OCI-LY3 (cell line): ENCODE results near the gene CHCHD4.
"Not testable (repeated sequence)": the region's sequence is repeated elsewhere in the genome, so short reads cannot be mapped to it uniquely, and the experiment has no call there.

Source experiments
- H2AFZ ChIP-seq: fragments of 200-600, 300-600 bp; shearing (Covaris generic); 2 replicates; pipeline ENCODE4 v1.6.0; 2014; ENCODE audit warnings: antibody characterized with exemption, low read depth, low read length
- H3K27ac ChIP-seq: fragments of 200-600, 300-600 bp; sonication (generic); 2 replicates; pipeline ENCODE4 v1.5.1; 2014; ENCODE audit warnings: mild to moderate bottlenecking, low read length, moderate library complexity, mixed read lengths
- H3K27me3 ChIP-seq: fragments of 200-600, 300-600 bp; sonication (generic); 2 replicates; pipeline ENCODE4 v1.6.1; 2014; ENCODE audit warnings: low read depth, low read length, mixed read lengths
- H3K36me3 ChIP-seq: fragments of 200-600, 300-600 bp; sonication (generic); replicated peaks from 2 replicates; pipeline ENCODE3; 2014; ENCODE audit warnings: low read depth, low read length, mixed read lengths
- H3K4me1 ChIP-seq: fragments of 300-600, 200-600 bp; sonication (generic); 2 replicates; pipeline ENCODE4 v1.6.1; 2014; ENCODE audit warnings: low read length, mixed read lengths
- H3K4me2 ChIP-seq: fragments of 200-600, 300-600 bp; sonication (generic); 2 replicates; pipeline ENCODE4 v1.6.1; 2014; ENCODE audit warnings: low read length, mixed read lengths
- H3K4me3 ChIP-seq: fragments of 300-600, 200-600 bp; sonication (generic); 2 replicates; pipeline ENCODE4 v1.5.1; 2014; ENCODE audit warnings: antibody characterized with exemption, mild to moderate bottlenecking, low read length, moderate library complexity
- H3K79me2 ChIP-seq: fragments of 300-600, 200-600 bp; shearing (Covaris generic); 2 replicates; pipeline ENCODE4 v1.6.1; 2014; ENCODE audit warnings: mild to moderate bottlenecking, low read length, mixed read lengths
- H3K9ac ChIP-seq: fragments of 300-600, 200-600 bp; shearing (Covaris generic); 2 replicates; pipeline ENCODE4 v1.6.0; 2014; ENCODE audit warnings: mild to moderate bottlenecking, low read length, moderate library complexity
- H3K9me3 ChIP-seq: fragments of 200-600, 300-600 bp; shearing (Covaris generic); 2 replicates; pipeline ENCODE4 v1.6.1; 2014; ENCODE audit warnings: low read length, mixed read lengths; ENCODE audit not compliant: insufficient read depth
- H4K20me1 ChIP-seq: fragments of 200-600, 300-600 bp; sonication (generic); 2 replicates; pipeline ENCODE4 v1.6.1; 2016; ENCODE audit warnings: low read length, mixed read lengths; ENCODE audit not compliant: insufficient read depth
- EZH2phosphoT487 ChIP-seq: fragments of 200-600 bp; shearing (Covaris generic); IDR thresholded peaks from 2 replicates; pipeline ENCODE4 v1.6.1; 2018; ENCODE audit warnings: antibody characterized with exemption, mixed run types, low read depth
- TF ChIP-seq, protein P1 (sequence below): fragments of 200-600, 300-600 bp; sonication (generic); IDR thresholded peaks from 2 replicates; pipeline ENCODE4 v1.5.1; 2014; ENCODE audit warnings: antibody characterized with exemption, low read length, low read depth

Gene CHCHD4

DNA sequence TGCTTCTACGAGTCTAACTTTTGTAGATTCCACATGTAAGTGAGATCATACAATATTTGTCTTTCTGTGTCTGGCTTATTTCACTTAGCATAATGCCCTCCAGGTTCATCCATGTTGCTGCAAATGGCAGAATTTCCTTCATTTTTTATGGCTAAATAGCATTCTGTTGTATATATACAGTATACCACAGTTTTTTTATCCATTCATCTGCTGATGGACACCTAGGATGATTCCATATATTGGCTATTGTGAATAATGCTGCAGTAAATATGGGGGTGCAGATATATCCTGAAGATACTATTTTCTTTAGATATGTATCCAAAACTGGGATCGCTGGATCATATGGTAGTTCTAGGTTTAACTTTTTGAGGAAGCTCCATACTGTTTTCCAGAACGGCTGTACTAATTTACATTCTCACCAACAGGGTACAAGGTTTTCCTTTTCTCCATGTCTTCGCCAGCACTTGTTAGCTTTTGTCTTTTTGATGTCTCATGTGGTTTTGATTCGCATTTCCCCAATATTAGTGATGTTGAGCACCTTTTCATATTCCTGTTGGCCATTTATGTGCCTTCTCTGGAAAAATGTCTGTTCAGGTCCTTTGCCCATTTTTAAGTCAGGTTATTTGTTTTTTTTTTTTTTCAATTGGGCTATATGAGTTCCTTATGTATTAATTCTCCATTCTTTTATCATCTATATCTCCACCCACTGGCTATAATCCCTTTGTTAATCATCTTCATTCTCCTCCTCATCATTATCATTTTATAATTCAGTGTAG is 26.9 kb downstream of the CHCHD4 start:
- no peak overlapping the region for H2AFZ ChIP-seq
- no peaks in the 10 kb centered on the region for H3K36me3 ChIP-seq
- no peak overlapping the region for H3K9ac ChIP-seq
- H3K27me3 ChIP-seq: no peaks in the 10 kb centered on the region
- no peaks in the 10 kb centered on the region for H3K79me2 ChIP-seq
- no peaks in the 10 kb centered on the region for H3K4me1 ChIP-seq
- H3K9me3 ChIP-seq: peaks cover 7% of the 10 kb centered on the region; the same call in 1 of the 2 replicates
- no peaks in the 10 kb centered on the region for H4K20me1 ChIP-seq
- no peak for TF ChIP-seq EZH2phosphoT487
- TF ChIP-seq, protein P1, sequence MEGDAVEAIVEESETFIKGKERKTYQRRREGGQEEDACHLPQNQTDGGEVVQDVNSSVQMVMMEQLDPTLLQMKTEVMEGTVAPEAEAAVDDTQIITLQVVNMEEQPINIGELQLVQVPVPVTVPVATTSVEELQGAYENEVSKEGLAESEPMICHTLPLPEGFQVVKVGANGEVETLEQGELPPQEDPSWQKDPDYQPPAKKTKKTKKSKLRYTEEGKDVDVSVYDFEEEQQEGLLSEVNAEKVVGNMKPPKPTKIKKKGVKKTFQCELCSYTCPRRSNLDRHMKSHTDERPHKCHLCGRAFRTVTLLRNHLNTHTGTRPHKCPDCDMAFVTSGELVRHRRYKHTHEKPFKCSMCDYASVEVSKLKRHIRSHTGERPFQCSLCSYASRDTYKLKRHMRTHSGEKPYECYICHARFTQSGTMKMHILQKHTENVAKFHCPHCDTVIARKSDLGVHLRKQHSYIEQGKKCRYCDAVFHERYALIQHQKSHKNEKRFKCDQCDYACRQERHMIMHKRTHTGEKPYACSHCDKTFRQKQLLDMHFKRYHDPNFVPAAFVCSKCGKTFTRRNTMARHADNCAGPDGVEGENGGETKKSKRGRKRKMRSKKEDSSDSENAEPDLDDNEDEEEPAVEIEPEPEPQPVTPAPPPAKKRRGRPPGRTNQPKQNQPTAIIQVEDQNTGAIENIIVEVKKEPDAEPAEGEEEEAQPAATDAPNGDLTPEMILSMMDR: no peak
- no peak overlapping the region for H3K27ac ChIP-seq
- no peak overlapping the region for H3K4me3 ChIP-seq
- no peak overlapping the region for H3K4me2 ChIP-seq

GRCh38 chr3:14096742-14097141 is 27.9 kb downstream of the CHCHD4 start:
- H3K4me3 ChIP-seq: no peak overlapping the region
- H3K27ac ChIP-seq: no peak overlapping the region
- no peaks in the 10 kb centered on the region for H4K20me1 ChIP-seq
- H3K36me3 ChIP-seq: no peaks in the 10 kb centered on the region
- H3K4me1 ChIP-seq: no peaks in the 10 kb centered on the region
- H3K27me3 ChIP-seq: no peaks in the 10 kb centered on the region
- no peak overlapping the region for H3K4me2 ChIP-seq
- peaks cover 7% of the 10 kb centered on the region; the same call in 1 of the 2 replicates for H3K9me3 ChIP-seq
- TF ChIP-seq, protein P1: no peak
- H2AFZ ChIP-seq: no peak overlapping the region
- no peak overlapping the region for H3K9ac ChIP-seq
- H3K79me2 ChIP-seq: no peaks in the 10 kb centered on the region

- Histone ChIP-seq H3K79me2 (no peaks in the 10 kb centered on the region), H3K27ac (no peak overlapping the region), H3K36me3 (no peaks in the 10 kb centered on the region), H4K20me1 (no peaks in the 10 kb centered on the region), H3K4me2 (no peak overlapping the region), H2AFZ (no peak overlapping the region), H3K9ac (no peak overlapping the region), H3K27me3 (no peaks in the 10 kb centered on the region), H3K4me1 (no peaks in the 10 kb centered on the region), H3K4me3 (no peak overlapping the region), H3K9me3 (peaks cover 8% of the 10 kb centered on the region; the same call in 1 of the 2 replicates)
- TF ChIP-seq, protein P1: no peak
- TF ChIP-seq EZH2phosphoT487: no peak
Observed at GRCh38 chr3:14093831-14094230, 30.8 kb downstream of the CHCHD4 start.

DNA sequence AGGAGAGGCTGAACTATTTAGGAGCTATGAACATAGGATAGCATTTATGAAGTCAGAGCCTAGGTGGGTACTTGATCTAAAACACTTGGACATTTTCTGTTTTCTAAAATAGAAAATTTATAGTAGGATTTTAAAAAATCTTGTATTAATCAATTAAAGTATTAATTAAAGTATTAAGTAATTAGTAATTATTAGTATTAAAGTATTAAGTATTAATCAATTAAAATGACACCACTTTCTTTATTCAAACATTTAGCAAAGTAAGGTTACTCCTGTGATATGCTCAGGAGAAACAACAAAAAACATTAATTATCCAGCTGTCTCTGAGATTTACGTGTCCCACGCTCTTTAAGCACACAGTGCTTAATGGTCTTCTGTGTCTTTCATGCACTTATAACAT is 32.2 kb downstream of the CHCHD4 start:
- no peaks in the 10 kb centered on the region for H3K79me2 ChIP-seq
- no peaks in the 10 kb centered on the region for H3K36me3 ChIP-seq
- H3K27me3 ChIP-seq: no peaks in the 10 kb centered on the region
- no peaks in the 10 kb centered on the region for H4K20me1 ChIP-seq
- H3K4me2 ChIP-seq: no peak overlapping the region
- H3K4me1 ChIP-seq: no peaks in the 10 kb centered on the region
- H3K9me3 ChIP-seq: peaks cover 11% of the 10 kb centered on the region; the same call in 1 of the 2 replicates
- no peak overlapping the region for H3K27ac ChIP-seq
- no peak for TF ChIP-seq EZH2phosphoT487
- TF ChIP-seq, protein P1: no peak
- H3K9ac ChIP-seq: no peak overlapping the region
- no peak overlapping the region for H2AFZ ChIP-seq
- no peak overlapping the region for H3K4me3 ChIP-seq

DNA sequence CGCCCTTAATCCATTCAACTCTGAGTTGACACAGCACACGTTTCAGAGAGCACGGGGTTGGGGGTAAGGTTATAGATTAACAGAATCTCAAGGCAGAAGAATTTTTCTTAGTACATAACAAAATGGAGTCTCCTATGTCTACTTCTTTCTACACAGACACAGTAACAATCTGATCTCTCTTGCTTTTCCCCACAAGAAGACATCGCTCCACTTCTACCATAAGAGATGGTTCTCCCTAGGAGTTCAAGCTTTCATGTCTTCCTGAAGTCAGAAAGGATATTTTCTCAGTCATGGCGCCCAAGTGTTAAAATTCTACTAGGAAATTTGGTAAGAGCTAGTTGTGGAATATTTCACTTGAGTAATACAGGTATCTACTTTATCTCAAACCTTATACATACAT is 32.7 kb downstream of the CHCHD4 start:
- not testable (repeated sequence) for H3K4me3 ChIP-seq, H3K79me2 ChIP-seq, H3K27ac ChIP-seq, H3K27me3 ChIP-seq, H3K4me1 ChIP-seq, H3K36me3 ChIP-seq, H3K9ac ChIP-seq, H4K20me1 ChIP-seq, H2AFZ ChIP-seq, H3K4me2 ChIP-seq
- peaks cover 10% of the 10 kb centered on the region; the same call in 1 of the 2 replicates for H3K9me3 ChIP-seq

- H4K20me1 ChIP-seq, H3K4me1 ChIP-seq, H3K27me3 ChIP-seq, H2AFZ ChIP-seq, H3K27ac ChIP-seq, H3K9ac ChIP-seq, H3K79me2 ChIP-seq, H3K4me3 ChIP-seq, H3K4me2 ChIP-seq, H3K36me3 ChIP-seq: not testable (repeated sequence)
- H3K9me3 ChIP-seq: peaks cover 16% of the 10 kb centered on the region; the same call in 1 of the 2 replicates
Observed at GRCh38 chr3:14087461-14087860, 37.2 kb downstream of the CHCHD4 start.
